ELR (cell line): ENCODE results near the gene THBS2.
A peak's percentile ranks its signal among the peaks of the same experiment; 100 is the strongest.
"Not testable (repeated sequence)": the region's sequence is repeated elsewhere in the genome, so short reads cannot be mapped to it uniquely, and the experiment has no call there.

Source experiments
- DNase-seq: peaks from one replicate; pipeline ENCODE4 v3.0.0-alpha.2; 2015; ENCODE audit warnings: low read depth

The THBS2 gene

DNA sequence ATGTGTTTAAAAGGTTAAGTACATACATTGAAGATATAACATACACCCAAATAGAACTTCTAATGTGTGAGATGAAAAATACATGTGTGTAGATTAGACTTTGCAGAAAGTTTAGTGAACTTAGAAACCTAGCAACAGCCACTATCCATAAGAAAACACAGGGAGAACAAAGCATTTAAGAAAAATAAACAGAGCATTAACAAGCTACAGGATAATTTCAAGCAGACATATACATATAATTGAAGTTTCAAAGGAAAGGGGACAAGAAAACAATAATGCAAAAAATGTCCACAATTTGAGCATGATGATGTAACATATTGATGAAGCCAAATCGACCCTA is 18.2 kb upstream of the THBS2 start:
- no peak for DNase-seq

DNA sequence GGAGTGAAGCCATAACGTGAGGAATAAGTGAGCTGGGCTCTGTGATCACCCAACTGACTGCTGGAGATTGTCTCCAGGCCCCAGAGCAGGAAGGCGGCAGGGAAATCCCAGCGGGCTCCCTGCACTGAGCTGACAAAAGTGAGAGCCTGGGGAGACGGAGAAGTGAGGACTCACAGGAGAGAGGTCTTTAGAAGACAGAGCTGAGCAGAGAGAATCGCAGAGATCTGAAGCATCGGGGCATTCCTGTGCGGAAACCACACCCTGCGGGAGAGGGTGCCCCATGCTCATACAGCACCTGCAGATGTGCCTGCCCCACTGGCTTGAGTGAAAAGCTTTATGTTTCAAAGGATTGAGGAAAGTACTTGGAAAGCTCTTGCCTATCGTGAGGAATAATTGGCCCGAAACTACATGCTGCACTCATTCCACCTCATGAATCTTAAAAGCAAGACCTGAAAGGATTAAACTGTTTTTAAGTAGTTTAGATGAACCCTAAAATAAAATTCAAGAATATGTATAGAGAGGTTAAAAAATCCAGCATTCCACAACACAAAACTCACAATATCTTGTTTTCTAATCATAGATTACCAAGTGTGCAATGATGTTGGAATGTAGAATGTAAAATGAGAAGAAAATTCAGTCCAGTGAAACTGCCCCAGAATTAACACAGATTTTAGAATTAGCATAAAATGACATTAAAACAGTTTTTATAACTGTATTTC is 17.7 kb upstream of the THBS2 start:
- no peak for DNase-seq

DNA sequence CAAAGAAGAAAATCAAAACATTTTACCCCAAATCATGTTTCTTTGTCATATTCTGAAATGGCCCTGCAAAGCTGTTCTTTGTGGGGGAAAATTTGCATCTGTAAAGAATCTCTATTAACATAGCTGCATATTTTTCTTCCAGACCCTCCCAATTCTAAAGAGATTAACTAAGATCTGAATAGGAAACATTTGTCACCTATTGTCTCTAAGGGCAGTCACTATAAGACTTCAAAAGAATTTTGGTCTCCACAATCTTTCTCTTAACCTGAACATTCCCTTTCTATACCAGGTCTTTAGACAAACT is 16.4 kb upstream of the THBS2 start:
- DNase-seq: not testable (repeated sequence)

DNA sequence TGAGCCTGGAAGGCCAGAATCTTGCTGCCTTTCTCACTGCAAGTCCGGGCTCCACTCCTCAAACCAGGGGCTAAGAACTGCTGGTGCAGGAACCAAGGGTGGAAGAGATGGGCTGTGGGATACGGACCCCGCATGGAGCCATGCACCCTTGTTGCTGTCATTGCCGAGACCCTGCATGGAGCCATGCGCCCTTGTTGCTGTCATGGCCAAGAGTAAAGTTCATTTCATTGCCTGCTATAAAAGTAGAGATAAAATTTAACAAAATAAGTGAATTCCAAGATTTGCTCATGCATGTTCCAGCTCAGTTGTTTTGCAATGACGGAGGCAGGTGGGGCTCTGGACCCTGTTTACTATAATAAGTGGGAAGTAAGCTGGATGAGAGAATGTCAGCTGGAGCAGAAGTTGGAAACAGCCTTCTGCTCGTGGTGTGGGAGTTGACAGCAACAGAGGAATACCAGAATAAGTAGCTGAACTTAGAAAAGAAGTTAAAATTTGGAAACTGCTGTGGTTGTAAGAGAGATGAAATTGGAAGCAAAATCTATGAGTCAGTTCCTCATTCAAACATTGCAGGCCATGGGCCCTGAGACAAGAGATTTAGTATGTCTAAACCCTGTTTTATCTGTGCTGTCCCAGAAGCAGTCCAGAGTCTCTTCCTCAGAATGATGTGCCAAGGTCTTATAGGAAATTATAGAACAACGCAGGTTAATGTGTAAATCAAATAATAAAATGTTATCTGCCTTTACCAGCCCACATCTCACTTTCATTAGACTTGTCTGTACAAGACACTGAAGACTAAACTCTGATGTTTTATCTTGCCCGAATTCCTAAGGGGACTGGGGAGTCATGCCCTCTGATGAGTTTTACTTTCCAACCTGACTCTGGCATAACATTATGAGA is 15.8 kb upstream of the THBS2 start:
- no peak for DNase-seq

DNA sequence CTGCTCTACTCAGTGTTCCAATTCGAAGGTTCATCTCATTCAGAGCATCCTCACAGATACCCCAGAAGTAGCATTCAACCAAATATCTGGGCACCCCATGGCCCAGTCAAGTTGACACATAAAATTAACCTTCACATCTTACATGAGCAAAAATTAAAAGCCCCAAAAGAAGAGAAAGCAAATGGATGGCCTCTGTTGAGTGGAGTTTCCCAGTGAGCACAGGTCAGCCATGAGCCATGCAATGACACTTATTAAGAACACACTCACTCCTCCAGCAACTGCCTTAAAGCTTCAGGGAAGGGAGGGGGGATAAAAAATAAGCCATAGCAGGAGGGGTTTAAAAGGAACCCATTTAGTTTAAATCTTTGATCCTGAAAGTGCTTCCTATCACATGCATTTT is 14.6 kb upstream of the THBS2 start:
- DNase-seq: no peak

DNA sequence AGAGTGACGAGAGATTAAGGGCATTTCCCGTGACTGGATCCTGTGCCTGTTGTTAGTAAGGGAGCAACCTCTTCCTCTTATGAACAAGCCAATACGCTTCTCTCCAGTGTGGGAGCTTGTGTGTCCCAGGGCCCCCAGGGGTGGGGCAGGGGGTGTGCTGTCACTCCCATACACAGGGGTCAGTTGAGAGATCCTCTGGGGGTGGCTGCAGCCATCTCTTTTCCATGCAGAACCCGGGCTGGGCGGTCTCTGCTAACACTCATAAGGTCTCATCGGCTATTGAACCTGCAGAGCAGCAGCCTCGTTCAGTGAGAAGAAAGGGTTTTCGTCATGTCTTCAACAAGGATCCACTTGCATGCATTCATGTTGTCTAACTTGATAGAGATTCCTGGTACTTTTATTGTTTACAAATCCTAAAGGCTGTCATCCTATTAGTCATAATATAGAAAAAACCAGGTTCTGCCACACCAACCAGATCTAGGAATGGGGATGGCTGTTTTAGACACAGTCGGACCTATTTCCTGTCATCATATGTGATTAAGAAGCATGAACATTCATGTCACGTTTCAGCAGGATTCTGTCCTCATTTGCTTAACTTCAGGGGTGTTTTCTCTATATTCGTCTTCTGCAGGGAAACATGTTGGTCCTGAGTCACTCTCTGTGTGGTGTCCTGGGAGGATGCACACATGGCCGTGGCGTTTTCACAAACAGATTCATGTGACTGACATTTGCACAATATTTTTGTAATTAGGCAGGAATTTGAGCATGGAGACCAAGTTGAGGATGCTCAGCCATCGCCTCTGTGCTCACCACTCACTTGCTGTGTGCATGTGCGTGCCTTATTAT is 13.3 kb upstream of the THBS2 start:
- peak; percentile 86 for DNase-seq

DNA sequence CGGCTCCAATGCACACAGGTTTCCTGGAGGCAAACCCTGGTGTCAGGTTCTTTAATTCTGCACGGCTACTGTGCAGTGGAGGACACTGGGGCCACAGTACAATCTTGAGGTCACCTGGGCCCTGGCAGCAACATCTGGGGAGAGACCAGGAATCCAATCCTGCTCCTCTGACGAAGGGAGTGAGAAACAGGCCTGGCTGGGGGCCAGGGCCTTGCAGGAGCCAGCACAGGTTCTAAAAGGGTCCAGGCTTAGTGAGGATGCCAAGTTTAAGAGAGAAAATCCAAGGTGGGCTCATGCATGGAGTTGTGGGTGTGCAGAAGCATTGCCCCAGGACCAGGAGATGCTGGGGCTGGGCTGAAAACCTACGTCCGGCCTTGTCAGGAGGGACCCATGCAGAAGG is 12.6 kb upstream of the THBS2 start:
- no peak for DNase-seq

DNA sequence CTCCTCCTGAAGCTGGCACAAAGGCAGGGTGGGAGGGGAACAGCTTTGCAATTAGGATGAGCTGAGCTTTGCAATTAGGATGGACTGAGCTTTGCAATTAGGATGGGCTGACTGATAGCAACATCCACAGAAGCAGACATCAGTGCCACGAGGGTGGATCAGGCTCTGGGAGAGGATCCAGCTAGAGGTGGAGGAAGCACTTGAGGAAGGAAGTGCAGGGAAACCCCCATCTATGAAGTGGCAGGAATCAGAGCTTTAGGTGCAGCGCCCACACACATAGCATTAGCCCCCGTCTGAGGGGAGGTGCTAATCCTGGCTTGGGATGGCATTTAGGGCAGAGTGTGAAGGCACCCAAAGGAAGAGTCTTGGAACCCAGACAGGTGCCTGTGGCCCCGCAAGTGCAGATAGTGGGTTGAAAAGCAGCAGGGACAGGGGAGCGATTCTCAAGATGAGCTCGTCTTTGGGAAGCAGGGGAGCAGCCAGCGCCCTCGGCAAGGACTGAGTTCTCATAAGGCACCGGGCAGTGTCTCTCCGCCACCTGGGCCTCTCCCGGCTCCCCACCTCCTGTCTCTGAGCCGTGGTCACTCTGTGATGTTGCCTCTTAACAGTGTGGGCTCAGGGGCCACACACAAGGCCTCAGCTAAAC is 12.0 kb upstream of the THBS2 start:
- no peak for DNase-seq

DNA sequence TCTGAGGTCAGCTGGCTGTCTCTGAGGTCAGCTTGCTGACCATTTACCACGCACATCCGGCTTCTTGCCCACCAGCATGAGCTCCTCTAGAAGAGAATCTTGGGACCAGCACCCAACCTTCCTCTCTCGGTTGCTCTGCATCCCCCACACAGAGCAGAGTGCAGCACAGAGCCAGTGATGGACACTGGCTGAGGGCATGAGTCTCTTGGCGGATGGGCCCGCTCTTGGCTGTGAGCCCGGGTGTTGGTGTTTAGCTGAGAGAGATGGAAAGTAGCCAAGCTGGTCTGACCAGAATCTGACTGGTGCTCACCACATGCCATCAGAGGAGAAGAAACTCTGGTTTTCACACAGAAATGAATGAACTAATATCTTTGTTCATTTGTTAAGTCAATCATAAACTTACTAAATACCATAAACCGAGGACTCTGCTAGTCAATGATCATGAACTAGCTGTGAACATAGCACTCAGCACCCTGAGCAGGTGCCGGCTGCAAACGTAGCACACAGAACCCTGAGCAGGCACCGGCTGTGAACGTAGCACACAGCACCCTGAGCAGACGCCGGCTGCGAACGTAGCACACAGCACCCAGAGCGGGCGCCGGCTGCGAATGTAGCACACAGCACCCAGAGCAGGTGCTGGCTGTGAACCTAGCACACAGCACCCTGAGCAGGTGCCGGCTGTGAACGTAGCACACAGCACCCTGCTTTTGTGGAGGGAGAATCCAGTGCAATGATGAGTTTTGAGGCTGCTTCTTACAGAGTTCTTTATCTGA is 10.4 kb upstream of the THBS2 start:
- peak; percentile 46 for DNase-seq

DNA sequence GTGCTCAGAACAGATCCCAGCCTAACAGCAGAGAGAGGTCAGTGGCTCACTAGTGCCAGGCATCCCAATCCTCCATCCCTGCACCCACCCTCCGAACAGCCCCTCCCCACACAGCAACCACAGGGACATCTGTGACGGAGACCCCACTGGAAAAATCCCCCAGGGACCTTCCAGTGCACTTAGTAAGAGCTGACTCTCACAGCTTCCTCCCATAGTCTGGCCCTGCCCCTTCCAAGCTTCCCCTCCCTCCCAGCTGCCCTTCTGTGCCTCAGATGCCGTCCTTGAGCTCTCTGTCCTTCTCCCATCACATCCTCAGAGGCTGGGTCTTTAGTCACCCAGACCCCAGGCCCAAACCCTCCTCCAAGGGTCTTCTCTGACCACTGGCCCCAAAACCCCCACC is 9.7 kb upstream of the THBS2 start:
- DNase-seq: no peak

DNA sequence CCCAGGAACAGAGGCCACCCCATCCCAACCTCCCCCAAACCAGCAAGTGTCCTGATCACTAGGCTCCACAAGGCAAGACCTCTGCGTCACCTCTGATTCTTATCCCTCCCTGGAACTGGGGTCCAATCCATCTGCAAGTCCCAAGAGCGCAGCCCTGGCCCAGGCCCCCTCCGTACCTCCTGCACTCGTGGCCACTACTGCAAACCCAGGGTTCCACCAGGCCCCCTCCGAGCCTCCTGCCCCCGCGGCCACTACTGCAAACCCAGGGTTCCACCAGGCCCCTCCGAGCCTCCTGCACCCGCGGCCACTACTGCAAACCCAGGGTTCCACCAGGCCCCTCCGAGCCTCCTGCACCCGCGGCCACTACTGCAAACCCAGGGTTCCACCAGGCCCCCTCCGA is 9.0 kb upstream of the THBS2 start:
- DNase-seq: not testable (repeated sequence)

DNA sequence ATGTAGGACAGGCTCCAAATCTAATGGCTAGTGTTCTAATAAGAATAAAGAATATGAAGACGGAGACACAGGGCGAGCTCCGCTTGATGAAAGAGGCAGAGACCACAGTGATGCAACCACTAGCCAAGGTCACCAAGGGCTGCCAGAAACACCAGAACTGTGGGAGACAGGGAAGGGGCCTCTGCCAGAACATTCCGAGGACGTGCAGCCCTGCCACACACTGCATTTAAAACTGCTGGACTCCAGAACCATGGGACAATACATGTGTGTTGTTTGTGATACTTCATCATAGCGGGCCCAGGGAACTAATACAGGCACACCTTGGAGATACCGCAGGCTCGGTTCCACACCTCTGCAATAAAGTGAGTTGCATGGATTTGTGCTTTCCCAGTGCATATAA is 2.9 kb upstream of the THBS2 start:
- DNase-seq: no peak

DNA sequence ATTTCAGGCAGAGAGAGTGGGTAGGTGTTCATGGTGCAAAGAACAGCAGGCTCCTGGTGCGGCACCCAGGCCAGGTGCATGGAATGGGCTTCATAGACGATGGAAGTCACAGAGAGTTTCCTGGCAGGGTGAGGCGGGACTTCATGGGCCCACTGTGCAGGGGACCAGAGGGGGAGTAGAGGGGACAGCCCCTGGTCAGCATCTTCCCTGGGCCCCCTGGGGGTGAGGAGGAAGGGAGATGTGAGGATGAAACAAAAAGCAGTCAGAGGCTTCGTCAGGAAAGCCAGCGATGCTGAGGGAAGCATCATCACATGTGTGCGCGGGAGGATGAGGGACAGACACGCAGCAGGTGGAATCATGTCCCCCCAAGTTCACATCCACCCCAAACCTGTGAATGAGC is 2.4 kb upstream of the THBS2 start:
- no peak for DNase-seq

DNA sequence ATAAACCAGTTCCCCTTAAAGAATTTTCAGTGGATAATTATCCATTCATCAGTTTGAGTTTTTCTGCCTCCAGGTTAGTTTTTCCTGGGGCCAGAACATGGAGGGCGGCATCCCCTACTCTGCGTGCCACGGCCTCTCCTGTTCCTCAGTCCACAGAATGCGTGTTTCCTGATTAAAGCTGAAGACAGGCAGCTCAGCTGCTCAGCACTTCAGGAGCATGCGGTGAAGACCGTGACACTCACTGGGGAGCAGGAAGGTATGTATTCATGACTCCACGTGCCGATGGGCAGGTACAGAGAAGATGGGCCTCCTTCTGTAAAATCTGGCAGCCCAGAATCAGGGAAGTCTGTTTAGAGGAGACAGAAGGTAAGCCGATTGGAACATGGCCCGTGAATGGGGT is 2.0 kb upstream of the THBS2 start:
- no peak for DNase-seq

DNA sequence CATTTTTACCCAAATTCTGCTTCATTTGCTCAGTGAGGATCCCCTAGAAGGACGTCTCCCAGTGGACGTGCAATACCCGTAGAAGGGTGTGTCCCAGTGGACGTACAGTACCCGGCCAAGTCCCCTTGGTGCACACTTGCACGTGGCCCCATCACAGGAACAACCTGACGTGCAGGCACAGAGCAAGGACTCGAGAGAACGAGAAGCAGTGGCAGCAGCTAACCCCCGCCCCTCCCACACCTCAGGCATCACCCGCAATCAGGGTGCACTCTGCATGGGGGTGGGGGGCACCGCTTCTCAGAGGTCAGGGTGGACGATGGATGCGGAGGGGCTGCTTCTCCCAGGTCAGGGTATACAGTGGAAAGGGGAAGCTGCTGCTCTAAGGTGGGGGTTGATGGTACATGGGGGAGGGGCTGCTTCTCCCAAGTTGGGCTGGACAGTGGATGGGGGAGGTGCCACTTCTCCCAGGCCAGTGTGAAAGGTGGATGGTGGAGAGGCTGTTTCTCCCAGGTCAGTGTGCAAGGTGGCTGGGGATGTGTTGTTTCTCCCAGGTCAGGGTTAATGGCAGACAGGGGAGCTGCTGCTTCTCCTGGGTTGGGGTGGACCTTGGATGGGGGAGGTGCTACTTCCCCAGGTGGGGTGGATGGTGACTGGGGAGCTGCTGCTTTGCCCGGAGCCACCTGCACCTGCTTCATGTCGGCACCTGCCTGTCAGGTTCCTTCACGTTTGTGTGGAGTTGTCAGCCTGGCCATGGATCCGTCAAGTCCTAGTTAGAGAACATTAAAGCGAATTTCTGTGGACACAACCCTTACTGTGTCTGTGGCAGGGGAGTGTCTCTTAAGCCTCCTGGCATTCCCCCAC is 1.0 kb upstream of the THBS2 start:
- no peak for DNase-seq

DNA sequence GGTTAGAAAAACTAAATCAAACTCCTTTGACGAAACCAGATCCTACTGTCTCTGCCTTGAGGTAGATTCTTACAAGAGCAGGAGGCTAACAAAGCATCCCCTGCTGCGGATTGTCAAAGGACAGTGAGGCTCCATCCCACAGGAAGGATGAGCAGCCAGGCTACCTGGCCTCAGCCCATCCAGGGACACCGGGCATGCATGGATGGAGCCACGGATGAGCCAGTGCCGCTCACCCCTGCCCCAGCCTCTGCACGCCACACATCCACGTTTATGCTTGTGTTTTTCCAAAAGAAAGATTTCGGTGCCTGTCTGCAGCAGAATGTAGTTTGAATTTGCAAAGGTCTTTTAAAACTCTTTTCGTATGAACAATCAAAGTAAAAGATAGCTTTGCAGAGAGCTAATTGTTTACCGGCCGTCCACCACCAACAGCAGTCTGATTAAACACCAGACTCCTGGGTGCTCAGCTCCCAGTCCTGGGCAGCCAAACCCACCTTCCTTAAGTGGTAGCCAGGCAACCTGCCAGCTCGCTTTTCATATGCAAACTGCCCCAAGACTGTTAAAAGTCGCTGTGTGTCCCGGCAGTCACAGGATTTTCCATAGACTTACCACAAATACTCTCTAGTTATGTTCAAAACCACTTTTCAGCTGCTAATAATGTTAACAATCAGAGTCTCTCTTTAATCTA is 999 bp downstream of the THBS2 start:
- DNase-seq: peak; percentile 49

DNA sequence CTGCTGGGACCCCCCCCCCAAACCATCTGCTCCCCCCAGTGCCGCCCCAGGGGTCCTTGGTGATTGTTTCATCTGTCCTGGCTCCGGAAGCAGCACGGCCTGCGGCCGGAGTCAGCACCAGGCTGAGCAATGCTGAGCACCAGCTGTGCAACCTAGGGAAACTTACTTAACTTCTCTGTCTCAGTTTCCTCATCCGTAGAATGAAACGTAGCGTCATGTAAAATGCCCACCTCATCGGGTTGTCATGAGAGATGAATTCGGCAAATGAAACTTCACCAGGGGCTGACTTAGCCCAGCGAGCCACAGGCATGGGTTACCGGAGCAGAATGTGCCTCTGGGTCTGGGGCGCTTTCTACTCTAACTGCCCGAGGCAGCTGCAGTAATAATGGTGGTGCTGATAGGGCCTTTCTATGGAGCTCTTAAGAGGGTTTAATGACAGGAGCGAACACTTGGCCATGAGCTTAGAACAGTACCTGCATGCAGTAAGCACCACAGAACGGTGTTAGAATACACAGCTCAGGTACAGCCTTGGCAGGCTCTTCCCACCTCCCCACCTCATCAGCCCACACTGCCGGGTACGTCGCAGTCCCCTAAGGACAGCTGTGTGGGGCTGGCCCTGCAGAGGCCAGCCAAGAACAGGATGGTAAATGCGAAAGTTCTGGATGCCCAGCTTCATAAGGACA is 1.7 kb downstream of the THBS2 start:
- peak; percentile 10 for DNase-seq

DNA sequence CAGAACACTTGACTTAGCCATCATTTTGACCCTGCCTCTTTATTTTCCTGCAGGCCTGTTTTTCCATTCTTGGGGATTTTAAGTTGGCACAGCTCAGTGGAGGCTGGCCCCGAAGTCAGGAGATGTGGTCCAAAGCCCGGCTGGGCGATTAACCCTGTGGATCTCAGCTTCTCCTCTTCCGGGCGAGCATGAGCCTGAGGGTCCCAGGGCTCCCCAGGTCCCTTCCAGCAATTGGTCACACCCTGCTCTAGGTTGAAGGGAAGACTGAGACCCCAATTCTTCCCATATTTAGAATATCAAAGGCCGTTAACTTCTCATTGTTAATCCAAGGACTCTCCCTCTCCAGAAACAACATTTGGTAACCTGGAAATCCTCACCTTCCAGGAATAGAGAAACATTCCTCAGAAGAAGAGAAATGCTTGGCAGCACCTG is 2.3 kb downstream of the THBS2 start:
- DNase-seq: no peak

DNA sequence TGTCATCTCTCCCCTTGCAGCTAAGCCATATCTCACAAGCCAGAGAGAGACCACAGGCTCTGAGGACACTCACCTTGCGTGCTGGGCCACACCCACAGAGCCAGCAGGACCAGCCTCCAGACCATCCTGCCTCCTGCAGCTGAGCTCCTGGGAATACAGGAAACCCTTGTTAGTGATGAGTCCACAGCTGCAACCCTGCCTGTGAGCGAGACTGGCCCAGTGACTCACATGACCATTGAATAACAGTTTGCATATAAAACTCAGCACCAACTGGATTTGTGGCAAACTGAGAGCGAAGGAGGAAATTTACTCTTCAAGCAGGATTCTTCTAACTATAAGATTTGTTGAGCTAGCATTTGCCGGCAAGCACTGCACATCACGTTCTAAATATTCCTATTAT is 3.0 kb downstream of the THBS2 start:
- DNase-seq: peak; percentile 95
